T-helper 2 cell treated with Interferon-gamma antibody and Interleukin-4, amounts not matched to agents 5 μg/mL and 100 μg/mL, for 36 hours (primary cell): ENCODE measurements around the gene DDX19B.
"Not testable (repeated sequence)": the region's sequence is repeated elsewhere in the genome, so short reads cannot be mapped to it uniquely, and the experiment has no call there.

Source experiments
- DNase-seq: peaks from one replicate; pipeline ENCODE4 v3.0.0; 2021; ENCODE audit warnings: low spot score
- H3K27ac Mint-ChIP-seq: one replicate; pipeline ENCODE4 v1.8.0; 2021; ENCODE audit warnings: mild to moderate bottlenecking, mixed read lengths
- H3K27me3 Mint-ChIP-seq: one replicate; pipeline ENCODE4 v1.8.0; 2021; ENCODE audit warnings: low read depth, mixed read lengths
- H3K36me3 Mint-ChIP-seq: one replicate; pipeline ENCODE4 v1.8.0; 2021; ENCODE audit warnings: low read depth, mixed read lengths
- H3K4me1 Mint-ChIP-seq: one replicate; pipeline ENCODE4 v1.8.0; 2021; ENCODE audit warnings: low read depth, mixed read lengths
- H3K4me3 Mint-ChIP-seq: one replicate; pipeline ENCODE4 v1.8.0; 2022; ENCODE audit warnings: mild to moderate bottlenecking, moderate library complexity, mixed read lengths
- H3K9me3 Mint-ChIP-seq: one replicate; pipeline ENCODE4 v1.8.0; 2021; ENCODE audit warnings: mixed read lengths

Gene DDX19B

DNA sequence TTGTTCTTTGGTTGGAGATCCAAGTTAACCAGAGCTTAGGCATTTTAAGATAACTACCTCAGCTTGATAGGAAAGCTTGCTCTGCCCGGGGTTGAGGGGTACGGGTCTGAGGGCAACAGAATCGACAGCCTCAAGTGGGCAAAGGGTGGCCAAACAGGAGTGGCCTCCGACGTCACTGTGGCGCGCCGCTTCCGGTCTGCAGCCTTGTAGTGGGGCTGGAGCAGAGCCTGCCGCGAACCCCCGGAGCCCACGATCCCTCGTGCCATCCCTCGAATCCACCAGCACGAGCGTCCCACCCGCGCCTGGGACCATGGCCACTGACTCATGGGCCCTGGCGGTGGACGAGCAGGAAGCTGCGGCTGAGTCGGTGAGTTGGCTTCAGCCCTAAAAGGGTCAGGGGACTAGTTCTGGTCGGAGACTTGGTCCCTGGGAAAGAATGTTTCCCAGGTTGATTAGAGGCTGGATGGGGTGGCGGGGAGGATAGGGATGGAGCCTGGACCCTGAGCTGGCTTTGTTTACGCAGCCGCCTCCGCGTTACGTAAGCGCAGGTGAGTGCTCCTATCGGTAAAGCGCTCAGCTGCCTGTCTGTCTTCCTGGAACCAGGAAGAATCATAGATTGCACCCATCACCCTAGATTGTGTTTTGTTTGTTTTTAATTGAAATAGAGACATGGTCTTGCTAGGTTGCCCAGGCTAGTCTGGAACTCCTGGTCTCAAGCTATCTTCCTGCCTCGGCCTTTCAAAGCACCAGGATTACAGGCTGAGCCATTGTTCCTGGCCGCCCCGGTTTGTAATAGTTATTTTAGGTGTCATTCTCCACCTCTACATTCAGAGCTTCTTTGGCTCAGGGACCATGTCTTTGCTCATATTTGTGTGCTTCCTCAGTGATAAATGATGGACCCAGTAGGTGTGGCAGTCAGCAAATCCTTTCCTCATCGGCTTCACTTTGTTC lies at the start of gene DDX19B:
Gene DDX19B (plus strand): TSS at position 199 of the 951 bp plus-strand sequence. CDS start 112 bp downstream, at position 311.
- Mint-ChIP-seq H3K4me1 (peaks cover 30% of the 10 kb centered on the region), H3K9me3 (peaks cover 14% of the 10 kb centered on the region), H3K36me3 (peaks cover 30% of the 10 kb centered on the region), H3K27me3 (no peaks in the 10 kb centered on the region), H3K4me3 (peak within 1 kb of the TSS; percentile 94), H3K27ac (peak within 1 kb of the TSS; percentile 95)
- peak; percentile 72 for DNase-seq

DNA sequence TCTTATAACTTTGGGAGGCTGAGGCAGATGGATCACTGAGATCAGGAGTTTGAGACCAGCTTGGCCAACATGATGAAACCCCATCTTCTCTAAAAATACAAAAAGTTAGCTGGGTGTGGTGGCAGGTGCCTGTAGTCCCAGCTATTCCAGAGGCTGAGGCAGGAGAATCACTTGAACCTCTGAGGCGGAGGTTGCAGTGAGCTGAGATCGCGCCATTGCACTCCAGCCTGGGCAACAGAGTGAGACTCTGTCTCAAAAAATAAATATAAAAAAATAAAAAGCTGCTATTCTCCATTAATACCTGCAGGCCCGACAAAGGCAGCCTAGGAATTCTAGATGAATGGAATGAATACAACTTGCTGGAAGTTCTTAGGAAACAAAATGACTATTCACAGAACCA lies 49.3 kb upstream of the DDX19B start:
- not testable (repeated sequence) for DNase-seq, H3K27me3 Mint-ChIP-seq, H3K9me3 Mint-ChIP-seq
- Mint-ChIP-seq H3K4me3 (peak overlapping the region; percentile 85), H3K4me1 (peaks cover 12% of the 10 kb centered on the region), H3K36me3 (peaks cover 32% of the 10 kb centered on the region), H3K27ac (peak overlapping the region; percentile 50)

DNA sequence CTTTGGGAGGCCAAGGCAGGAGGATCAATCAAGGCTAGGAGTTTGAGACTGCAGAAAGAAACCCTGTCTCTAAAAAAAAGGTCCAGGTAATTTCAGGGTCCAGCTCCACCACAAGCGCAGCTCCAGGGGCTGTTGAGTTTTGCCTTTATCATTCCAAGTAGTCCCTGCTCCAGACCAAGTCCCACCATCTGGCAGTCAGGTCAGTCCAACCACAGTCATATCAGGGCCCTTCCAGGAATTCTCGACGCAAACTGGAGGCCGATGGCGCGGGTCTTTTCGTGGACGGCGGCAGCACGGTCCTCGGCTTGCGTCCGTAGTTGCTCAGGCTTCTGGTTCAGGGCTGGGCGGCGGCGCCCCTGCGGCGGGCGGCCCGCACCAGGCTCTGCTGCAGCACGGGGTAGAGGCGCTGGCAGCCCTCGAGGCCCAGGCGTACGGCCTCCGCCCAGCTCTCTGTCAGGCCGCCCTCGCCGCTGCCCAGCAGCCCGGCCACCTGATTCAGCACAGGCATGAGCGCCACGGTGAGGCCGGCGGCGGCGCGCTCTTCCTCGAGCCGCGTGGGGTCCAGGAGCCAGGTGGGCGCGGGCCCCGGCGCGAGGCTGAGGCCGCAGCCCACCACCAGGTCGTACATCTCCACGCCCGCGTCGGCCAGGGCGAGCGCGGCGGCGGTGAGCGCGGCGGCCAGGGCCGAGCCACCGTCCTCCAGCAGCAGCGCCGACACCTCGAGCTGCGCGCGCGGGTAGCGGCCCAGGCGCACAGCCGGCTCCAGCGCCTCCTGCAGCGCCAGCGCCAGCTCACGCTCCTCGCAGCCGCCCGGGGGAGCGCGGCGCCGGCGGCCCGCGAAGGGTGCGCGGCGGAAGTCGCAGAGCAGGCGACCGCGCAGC lies 48.0 kb upstream of the DDX19B start:
- DNase-seq, result peak; percentile 44
- H3K9me3 Mint-ChIP-seq, result no peaks in the 10 kb centered on the region
- no peaks in the 10 kb centered on the region for H3K27me3 Mint-ChIP-seq
- H3K27ac Mint-ChIP-seq, result peak overlapping the region; percentile 75
- H3K4me3 Mint-ChIP-seq, result peak overlapping the region; percentile 85
- peaks cover 39% of the 10 kb centered on the region for H3K36me3 Mint-ChIP-seq
- peaks cover 12% of the 10 kb centered on the region for H3K4me1 Mint-ChIP-seq

DNA sequence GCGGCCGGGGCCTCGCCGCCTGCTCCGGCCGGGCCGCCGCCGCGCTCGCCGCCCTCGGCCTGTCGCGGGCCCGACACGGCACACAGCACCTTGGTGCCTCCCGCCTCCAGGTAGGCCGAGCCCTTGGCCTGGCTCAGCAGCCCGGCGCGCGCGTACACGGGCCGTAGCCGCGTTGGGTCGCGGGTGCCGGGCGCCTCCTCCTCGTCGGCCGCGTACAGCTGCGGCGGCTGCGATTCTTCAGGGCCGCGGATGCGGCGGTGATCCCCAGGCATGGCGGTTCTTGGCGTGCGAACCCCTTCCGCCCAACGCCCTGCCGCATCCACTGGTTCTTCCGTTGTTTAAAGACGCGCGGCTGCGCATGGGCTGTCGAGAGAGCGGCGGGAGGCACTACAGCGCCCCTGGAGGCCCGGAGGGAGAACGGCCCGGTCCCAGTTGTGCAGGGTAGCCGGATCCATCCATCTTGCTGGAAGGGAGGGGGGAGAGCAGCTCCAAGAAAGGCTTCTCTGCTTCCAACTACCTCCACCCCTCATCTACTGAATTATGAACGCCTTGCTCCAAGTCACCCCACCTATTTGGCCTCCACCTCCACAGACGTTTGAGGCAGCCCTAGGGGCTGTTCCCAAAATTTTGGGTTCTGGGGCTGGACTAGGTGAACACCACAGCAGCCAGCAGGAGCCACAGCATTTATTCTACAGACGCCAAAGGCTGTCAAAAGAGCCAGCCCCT lies 47.2 kb upstream of the DDX19B start, which contains the start of gene EXOSC6:
Gene EXOSC6 (minus strand): TSS at position 312 of the 726 bp plus-strand sequence. CDS start 40 bp downstream, at position 272.
- no peaks in the 10 kb centered on the region for H3K9me3 Mint-ChIP-seq
- H3K27ac Mint-ChIP-seq, result peak within 1 kb of the TSS; percentile 95
- DNase-seq, result peak; percentile 93
- H3K4me1 Mint-ChIP-seq, result peaks cover 12% of the 10 kb centered on the region
- no peaks in the 10 kb centered on the region for H3K27me3 Mint-ChIP-seq
- peak within 1 kb of the TSS; percentile 90 for H3K4me3 Mint-ChIP-seq
- H3K36me3 Mint-ChIP-seq, result peaks cover 37% of the 10 kb centered on the region

DNA sequence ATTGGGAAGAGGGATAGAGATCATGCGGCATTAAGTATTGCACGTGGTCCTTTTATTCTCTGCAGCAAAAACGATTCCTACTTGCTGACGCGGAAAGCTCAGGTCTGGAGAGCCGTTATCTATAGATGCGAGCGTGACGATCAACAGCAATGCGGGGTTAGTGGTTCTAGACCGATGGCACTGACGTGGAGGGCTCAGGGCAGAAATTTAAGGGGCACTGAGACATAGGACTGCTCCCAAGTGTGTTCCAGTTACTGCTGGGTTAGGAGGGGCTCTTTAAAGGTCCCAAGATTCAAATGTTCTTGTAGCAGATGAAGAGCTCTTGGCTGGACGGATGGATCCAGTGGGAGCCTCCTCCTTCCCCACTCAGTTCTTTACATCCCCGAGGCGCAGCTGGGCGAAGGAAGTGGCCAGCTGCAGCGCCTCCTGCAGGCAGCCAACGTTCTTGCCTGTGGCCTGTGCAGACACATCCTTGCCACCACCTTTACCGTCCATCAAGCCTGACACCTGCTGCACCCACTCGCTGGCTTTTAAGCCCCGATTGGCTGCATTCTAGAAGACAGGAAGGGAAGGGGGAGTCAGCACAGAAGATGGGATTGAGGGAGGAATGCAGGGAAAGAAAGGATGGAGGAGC lies 46.5 kb upstream of the DDX19B start:
- peaks cover 12% of the 10 kb centered on the region for H3K4me1 Mint-ChIP-seq
- DNase-seq, result no peak
- H3K36me3 Mint-ChIP-seq, result peaks cover 41% of the 10 kb centered on the region
- peak overlapping the region; percentile 90 for H3K4me3 Mint-ChIP-seq
- no peaks in the 10 kb centered on the region for H3K27me3 Mint-ChIP-seq
- H3K27ac Mint-ChIP-seq, result no peak overlapping the region
- H3K9me3 Mint-ChIP-seq, result no peaks in the 10 kb centered on the region

DNA sequence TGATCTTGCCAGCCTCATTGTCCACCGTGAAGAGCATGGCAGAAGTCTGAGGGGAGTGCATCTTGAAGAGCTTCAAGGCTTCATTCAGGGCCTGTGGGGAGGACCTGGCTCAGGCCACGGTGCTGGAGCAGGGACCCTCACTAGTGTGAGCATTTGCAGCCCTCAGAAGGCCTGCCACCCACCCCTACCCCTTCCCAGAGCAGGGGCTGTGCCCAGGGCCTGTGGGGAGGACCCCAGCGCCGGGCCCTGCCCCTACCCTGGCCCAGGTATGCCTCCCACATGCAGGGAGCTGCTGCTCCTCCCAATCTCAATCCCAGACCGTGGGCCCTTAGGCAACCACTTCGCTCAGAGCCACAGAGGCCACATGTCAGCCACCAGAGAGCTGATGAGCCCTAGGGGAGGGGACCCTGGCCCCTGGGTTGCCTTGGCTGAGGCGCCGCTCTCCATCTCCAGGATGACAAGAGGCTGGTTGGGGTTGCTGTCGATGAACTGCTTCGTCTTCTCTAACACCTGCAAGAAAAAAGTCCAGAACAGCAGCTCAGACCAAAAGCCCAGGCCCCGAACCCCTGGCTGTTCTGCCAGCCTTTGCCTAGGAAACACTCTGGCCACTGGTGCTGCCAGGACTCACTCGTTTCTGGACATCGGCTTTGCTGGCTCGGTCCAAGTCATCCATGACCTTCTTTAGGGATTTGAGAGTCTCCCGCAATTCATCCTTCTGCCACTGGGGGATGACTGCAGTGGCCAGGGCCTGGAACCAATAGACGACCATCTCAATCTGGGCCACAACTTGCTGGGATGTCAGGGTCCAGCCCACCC lies 45.5 kb upstream of the DDX19B start:
- Mint-ChIP-seq H3K4me1 (peaks cover 12% of the 10 kb centered on the region), H3K36me3 (peaks cover 49% of the 10 kb centered on the region), H3K4me3 (no peak overlapping the region)

DNA sequence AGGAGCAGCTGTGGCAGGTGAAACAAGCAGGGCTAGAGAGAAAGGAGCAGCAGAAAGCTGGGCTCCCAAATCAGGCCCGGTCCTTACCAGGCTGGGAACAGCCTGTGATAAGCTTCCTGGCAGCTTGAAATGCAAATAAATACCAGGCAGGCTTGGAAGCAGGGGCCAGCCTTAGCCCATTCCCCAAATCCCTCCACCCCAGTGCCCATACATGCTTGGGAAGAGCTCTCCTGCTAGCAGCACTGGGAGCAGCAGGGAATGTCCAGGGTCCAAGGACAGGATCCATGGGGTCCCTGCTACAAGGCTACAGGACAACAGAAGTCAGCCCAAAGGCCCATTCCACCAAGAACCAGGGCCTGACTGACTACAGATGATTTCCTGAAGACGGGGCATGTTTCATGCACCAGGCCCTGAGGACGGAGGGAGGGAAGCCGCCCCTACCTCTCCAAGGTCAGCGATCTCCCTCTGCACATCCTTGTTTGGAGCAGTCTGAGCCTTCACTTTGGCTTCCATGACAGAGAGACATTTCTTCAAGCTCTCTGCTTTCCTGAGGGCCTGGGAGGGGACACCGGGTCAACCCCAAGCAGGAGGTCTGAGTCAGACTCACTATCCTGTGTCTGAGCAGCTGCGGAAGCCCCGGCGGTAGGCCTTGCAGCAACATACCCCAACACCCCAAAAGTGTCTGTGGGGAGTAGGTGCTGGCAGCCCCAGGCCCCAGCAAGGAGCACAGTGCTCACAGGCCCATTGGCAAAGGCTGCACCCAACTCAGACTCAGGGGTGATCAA lies 44.6 kb upstream of the DDX19B start:
- H3K27ac Mint-ChIP-seq, result no peak overlapping the region
- no peak overlapping the region for H3K4me3 Mint-ChIP-seq
- H3K36me3 Mint-ChIP-seq, result peaks cover 53% of the 10 kb centered on the region
- H3K27me3 Mint-ChIP-seq, result no peaks in the 10 kb centered on the region
- no peak for DNase-seq
- peaks cover 11% of the 10 kb centered on the region for H3K4me1 Mint-ChIP-seq
- no peaks in the 10 kb centered on the region for H3K9me3 Mint-ChIP-seq

More for the DNA sequence above, 45.5 kb upstream of the DDX19B start:
- peak; percentile 35 for DNase-seq
- Mint-ChIP-seq H3K9me3 (no peaks in the 10 kb centered on the region), H3K27me3 (no peaks in the 10 kb centered on the region), H3K27ac (peak overlapping the region; percentile 4)

DNA sequence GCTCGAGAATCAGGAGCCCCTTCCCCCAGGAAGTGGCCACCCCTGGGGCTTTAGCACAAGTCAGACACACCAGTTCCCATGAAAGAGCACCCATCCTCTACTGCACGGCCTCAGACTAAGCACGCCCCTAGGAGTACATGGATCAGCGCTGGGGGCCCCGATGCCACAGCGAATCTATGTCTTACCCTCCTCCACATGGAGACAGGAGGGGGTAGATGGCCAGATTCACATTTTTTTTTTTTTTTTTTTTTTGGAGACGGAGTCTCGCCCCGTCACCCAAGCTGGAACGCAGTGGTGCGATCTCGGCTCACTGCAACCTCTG lies 44.1 kb upstream of the DDX19B start:
- Mint-ChIP-seq H3K9me3 (no peaks in the 10 kb centered on the region), H3K36me3 (peaks cover 52% of the 10 kb centered on the region), H3K4me1 (peaks cover 8% of the 10 kb centered on the region), H3K27me3 (no peaks in the 10 kb centered on the region), H3K27ac (no peak overlapping the region), H3K4me3 (no peak overlapping the region)
- no peak for DNase-seq

DNA sequence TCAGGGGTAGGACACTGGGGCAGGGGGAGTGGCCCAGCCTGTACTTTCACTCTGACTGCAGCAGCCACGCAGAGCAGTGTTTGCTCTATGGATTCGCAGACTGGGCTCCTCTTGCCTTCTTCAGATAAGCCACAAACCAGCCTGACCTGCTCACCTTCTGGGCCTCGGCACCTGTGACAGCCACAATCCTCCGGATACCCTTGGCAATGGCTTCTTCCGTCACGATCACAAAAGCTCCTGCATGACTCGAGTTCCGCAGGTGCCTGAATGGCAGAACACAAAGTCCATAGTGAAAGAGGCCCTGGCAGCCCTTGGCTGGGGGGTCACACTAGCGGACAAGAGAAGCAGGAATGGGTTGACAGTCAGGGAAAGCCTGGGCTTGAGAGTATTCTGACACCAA lies 43.4 kb upstream of the DDX19B start:
- no peak for DNase-seq
- Mint-ChIP-seq H3K4me3 (no peak overlapping the region), H3K4me1 (peaks cover 6% of the 10 kb centered on the region), H3K9me3 (no peaks in the 10 kb centered on the region), H3K27me3 (no peaks in the 10 kb centered on the region), H3K36me3 (peaks cover 53% of the 10 kb centered on the region), H3K27ac (no peak overlapping the region)

DNA sequence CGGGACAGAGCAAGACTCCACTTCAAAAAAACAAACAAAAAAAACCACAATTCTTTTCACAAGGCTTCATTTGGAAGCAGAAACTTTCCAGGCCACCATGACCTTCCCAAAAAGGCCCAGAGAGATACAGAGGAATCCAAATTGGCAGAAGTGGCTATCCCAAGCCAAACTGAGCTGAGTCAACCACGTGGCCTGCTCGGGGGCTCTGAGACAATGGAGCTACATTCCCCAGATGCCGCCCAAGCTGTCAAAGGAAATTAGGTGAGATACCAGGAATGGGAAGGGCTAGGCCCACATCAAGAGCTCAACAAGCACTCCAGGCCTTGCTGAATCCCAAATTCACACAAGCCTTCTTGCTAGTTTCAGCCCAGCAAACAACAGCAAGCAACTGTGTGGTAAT lies 41.6 kb upstream of the DDX19B start:
- peaks cover 52% of the 10 kb centered on the region for H3K36me3 Mint-ChIP-seq
- no peak overlapping the region for H3K4me3 Mint-ChIP-seq
- no peaks in the 10 kb centered on the region for H3K9me3 Mint-ChIP-seq
- no peaks in the 10 kb centered on the region for H3K4me1 Mint-ChIP-seq
- H3K27ac Mint-ChIP-seq, result no peak overlapping the region
- no peaks in the 10 kb centered on the region for H3K27me3 Mint-ChIP-seq
- DNase-seq, result no peak

DNA sequence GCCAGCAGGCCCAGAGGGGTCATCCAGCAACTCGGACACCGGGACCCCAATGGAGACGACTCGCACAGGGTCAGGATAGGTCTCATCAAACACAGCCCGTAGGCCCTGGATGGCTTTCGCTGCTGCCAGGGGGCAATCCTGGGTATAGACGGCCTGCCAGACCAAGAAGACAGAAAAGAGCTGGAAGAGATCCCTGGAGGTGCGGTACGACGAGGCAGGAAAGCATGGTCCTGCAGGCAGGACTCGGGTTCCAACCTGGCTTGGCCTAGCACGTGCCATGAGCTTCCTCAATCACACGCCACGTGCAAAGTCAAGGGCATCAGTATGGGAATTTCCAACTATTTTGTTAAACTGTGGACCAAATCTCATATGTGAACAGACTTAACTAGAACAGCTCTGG lies 40.9 kb upstream of the DDX19B start:
- Mint-ChIP-seq H3K9me3 (no peaks in the 10 kb centered on the region), H3K4me3 (no peak overlapping the region), H3K27me3 (no peaks in the 10 kb centered on the region), H3K36me3 (peaks cover 51% of the 10 kb centered on the region), H3K27ac (no peak overlapping the region), H3K4me1 (no peaks in the 10 kb centered on the region)
- DNase-seq, result no peak

DNA sequence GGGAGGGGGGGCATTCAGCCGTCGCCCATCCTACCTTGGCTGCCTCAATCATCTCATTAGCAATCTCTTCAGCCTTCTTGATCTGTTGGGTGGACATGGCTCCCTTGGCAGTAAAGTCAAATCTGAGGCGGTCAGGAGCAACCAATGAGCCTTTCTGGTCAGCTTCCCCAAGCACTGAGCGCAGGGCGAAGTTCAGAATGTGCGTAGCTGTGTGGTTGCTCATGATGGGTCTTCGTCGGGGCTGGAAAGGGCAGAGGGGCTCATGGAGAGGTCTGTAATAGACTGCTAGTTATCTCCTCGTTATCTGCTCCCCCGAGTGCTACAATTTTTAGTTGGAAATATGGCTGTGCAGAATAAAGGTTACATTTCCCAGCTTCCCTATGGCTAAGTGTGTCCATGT lies 40.0 kb upstream of the DDX19B start:
- Mint-ChIP-seq H3K36me3 (peaks cover 49% of the 10 kb centered on the region), H3K9me3 (no peaks in the 10 kb centered on the region), H3K27ac (no peak overlapping the region), H3K27me3 (no peaks in the 10 kb centered on the region), H3K4me1 (no peaks in the 10 kb centered on the region), H3K4me3 (no peak overlapping the region)
- DNase-seq, result no peak
